ENCODE measurements around the gene WDFY3.
"Not testable (repeated sequence)": the region's sequence is repeated elsewhere in the genome, so short reads cannot be mapped to it uniquely, and the experiment has no call there.

Gene WDFY3

DNA sequence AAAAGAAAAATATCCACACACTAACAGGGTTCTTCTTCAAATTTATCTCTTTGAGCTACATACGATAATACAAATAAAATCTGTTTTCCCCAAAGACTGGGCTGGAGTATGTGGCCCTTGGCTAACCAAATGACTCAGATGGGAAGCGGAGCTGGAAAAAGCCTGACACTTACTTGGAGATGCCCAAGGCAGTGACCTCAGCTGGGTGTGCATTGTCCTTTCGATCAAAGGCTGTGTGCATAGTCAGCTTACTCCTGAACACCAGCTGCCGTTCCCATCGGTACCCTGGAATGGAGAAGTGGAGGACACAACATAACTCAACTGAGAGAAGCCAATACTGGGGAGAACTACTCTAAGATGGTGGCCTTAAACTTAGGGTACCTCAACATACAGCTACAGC, 288.5 kb downstream of the WDFY3 start:
- Histone ChIP-seq H3K4me3 (ENCODE audit: low read depth in 1 of 5, low read length in 5 of 5) (no peak overlapping the region), H3K9me3 (ENCODE audit: control insufficient read depth in 5 of 5, low read length in 5 of 5) (no peaks in the 10 kb centered on the region), H3K36me3 (ENCODE audit: control insufficient read depth in 5 of 5, insufficient read depth in 5 of 5, low read length in 5 of 5) (peaks cover 33 to 72% (median 65%) of the 10 kb centered on the region in 5 donors), H3K9ac (ENCODE audit: low read length in 5 of 5) (no peak overlapping the region), H3K4me1 (ENCODE audit: control insufficient read depth in 5 of 5, insufficient read depth in 5 of 5, low read length in 5 of 5) (peaks cover 2 to 18% (median 12%) of the 10 kb centered on the region in 5 donors), H3K27me3 (ENCODE audit: control insufficient read depth in 5 of 5, insufficient read depth in 4 of 5, low read length in 5 of 5) (no peaks in the 10 kb centered on the region), H3K27ac (ENCODE audit: low read depth, low read length) (no peak overlapping the region)

- Histone ChIP-seq H3K27me3 (ENCODE audit: control insufficient read depth in 5 of 5, insufficient read depth in 4 of 5, low read length in 5 of 5) (no peaks in the 10 kb centered on the region), H3K9ac (ENCODE audit: low read length in 5 of 5) (no peak overlapping the region), H3K4me3 (ENCODE audit: low read depth in 1 of 5, low read length in 5 of 5) (no peak overlapping the region), H3K36me3 (ENCODE audit: control insufficient read depth in 5 of 5, insufficient read depth in 5 of 5, low read length in 5 of 5) (peaks cover 42 to 72% (median 66%) of the 10 kb centered on the region in 5 donors), H3K4me1 (ENCODE audit: control insufficient read depth in 5 of 5, insufficient read depth in 5 of 5, low read length in 5 of 5) (peaks cover 2 to 9% (median 8%) of the 10 kb centered on the region in 5 donors), H3K9me3 (ENCODE audit: control insufficient read depth in 5 of 5, low read length in 5 of 5) (no peaks in the 10 kb centered on the region), H3K27ac (ENCODE audit: low read depth, low read length) (no peak overlapping the region)
Measured at GRCh38 chr4:84677093-84677492, 289.4 kb downstream of the WDFY3 start.

DNA sequence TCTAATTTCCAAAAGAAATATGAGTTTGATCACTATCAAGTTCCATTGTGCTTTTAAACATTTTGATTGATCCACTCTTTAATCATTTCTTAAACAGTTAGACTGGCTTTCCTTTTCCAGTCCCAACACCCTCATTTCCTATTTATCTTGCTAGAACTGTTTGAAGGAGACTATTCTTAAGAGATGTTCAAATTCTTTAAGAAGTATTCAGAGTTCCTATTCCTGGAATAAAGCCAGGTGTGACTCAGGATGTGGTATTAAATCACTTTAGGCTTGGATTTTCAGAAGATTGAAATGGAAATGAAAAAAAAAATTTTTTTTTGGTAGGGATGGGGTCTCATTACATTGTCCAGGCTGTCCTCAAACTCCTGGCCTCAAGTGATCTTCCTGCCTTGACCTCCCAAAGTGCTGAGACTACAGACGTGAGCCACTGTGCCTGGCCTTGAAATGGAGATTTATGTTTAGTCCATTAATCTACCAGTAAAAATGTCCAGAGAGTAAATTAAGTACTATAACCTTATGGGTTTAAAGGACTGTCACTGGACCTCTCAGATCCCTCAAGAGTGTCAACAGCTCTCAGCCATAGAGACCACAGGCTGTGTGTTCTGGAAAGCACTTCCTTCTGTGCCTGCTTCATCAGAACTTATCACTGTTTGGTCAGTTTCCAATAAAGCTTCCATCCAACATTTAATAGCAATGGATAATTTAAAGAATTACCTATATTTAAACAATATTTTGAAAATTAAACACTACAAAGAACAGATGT, 292.8 kb downstream of the WDFY3 start:
- H3K36me3 ChIP-seq (ENCODE audit: control insufficient read depth in 5 of 5, insufficient read depth in 5 of 5, low read length in 5 of 5): peaks cover 53 to 79% (median 67%) of the 10 kb centered on the region in 5 donors

GRCh38 chr4:84672177-84672576, 294.3 kb downstream of the WDFY3 start:
- Histone ChIP-seq H3K36me3 (ENCODE audit: control insufficient read depth in 5 of 5, insufficient read depth in 5 of 5, low read length in 5 of 5) (peaks cover 56 to 69% (median 63%) of the 10 kb centered on the region in 5 donors), H3K4me3 (ENCODE audit: low read depth in 1 of 5, low read length in 5 of 5) (no peak overlapping the region), H3K27ac (ENCODE audit: low read depth, low read length) (no peak overlapping the region)

More for the DNA sequence above, 292.8 kb downstream of the WDFY3 start:
- Histone ChIP-seq H3K4me3 (ENCODE audit: low read depth in 1 of 5, low read length in 5 of 5) (no peak overlapping the region), H3K9me3 (ENCODE audit: control insufficient read depth in 5 of 5, low read length in 5 of 5) (no peaks in the 10 kb centered on the region), H3K9ac (ENCODE audit: low read length in 5 of 5) (no peak overlapping the region), H3K4me1 (ENCODE audit: control insufficient read depth in 5 of 5, insufficient read depth in 5 of 5, low read length in 5 of 5) (no peaks in the 10 kb centered on the region), H3K27me3 (ENCODE audit: control insufficient read depth in 5 of 5, insufficient read depth in 4 of 5, low read length in 5 of 5) (no peaks in the 10 kb centered on the region), H3K27ac (ENCODE audit: low read depth, low read length) (no peak overlapping the region)

GRCh38 chr4:84669201-84669600, 297.3 kb downstream of the WDFY3 start:
- Histone ChIP-seq H3K4me3 (ENCODE audit: low read depth in 1 of 5, low read length in 5 of 5) (no peak overlapping the region), H3K9ac (ENCODE audit: low read length in 5 of 5) (no peak overlapping the region), H3K9me3 (ENCODE audit: control insufficient read depth in 5 of 5, low read length in 5 of 5) (no peaks in the 10 kb centered on the region), H3K4me1 (ENCODE audit: control insufficient read depth in 5 of 5, insufficient read depth in 5 of 5, low read length in 5 of 5) (no peaks in the 10 kb centered on the region), H3K36me3 (ENCODE audit: control insufficient read depth in 5 of 5, insufficient read depth in 5 of 5, low read length in 5 of 5) (peaks cover 38 to 47% (median 43%) of the 10 kb centered on the region in 5 donors), H3K27me3 (ENCODE audit: control insufficient read depth in 5 of 5, insufficient read depth in 4 of 5, low read length in 5 of 5) (no peaks in the 10 kb centered on the region), H3K27ac (ENCODE audit: low read depth, low read length) (no peak overlapping the region)

More at GRCh38 chr4:84672177-84672576, 294.3 kb downstream of the WDFY3 start:
- Histone ChIP-seq H3K9ac (ENCODE audit: low read length in 5 of 5) (no peak overlapping the region), H3K4me1 (ENCODE audit: control insufficient read depth in 5 of 5, insufficient read depth in 5 of 5, low read length in 5 of 5) (no peaks in the 10 kb centered on the region), H3K27me3 (ENCODE audit: control insufficient read depth in 5 of 5, insufficient read depth in 4 of 5, low read length in 5 of 5) (no peaks in the 10 kb centered on the region), H3K9me3 (ENCODE audit: control insufficient read depth in 5 of 5, low read length in 5 of 5) (no peaks in the 10 kb centered on the region)

GRCh38 chr4:84666439-84666838, 300.1 kb downstream of the WDFY3 start:
- Histone ChIP-seq H3K9ac (ENCODE audit: low read length in 5 of 5) (no peak overlapping the region), H3K27ac (ENCODE audit: low read depth, low read length) (no peak overlapping the region), H3K4me1 (ENCODE audit: control insufficient read depth in 5 of 5, insufficient read depth in 5 of 5, low read length in 5 of 5) (no peaks in the 10 kb centered on the region), H3K27me3 (ENCODE audit: control insufficient read depth in 5 of 5, insufficient read depth in 4 of 5, low read length in 5 of 5) (no peaks in the 10 kb centered on the region), H3K4me3 (ENCODE audit: low read depth in 1 of 5, low read length in 5 of 5) (no peak overlapping the region), H3K9me3 (ENCODE audit: control insufficient read depth in 5 of 5, low read length in 5 of 5) (no peaks in the 10 kb centered on the region), H3K36me3 (ENCODE audit: control insufficient read depth in 5 of 5, insufficient read depth in 5 of 5, low read length in 5 of 5) (peaks cover 20 to 28% (median 26%) of the 10 kb centered on the region in 5 donors)

GRCh38 chr4:84664767-84665166, 301.7 kb downstream of the WDFY3 start:
- not testable (repeated sequence) for H3K4me1 ChIP-seq (ENCODE audit: control insufficient read depth in 5 of 5, insufficient read depth in 5 of 5, low read length in 5 of 5); H3K9ac ChIP-seq (ENCODE audit: low read length in 5 of 5); H3K27me3 ChIP-seq (ENCODE audit: control insufficient read depth in 5 of 5, insufficient read depth in 4 of 5, low read length in 5 of 5); H3K4me3 ChIP-seq (ENCODE audit: low read depth in 1 of 5, low read length in 5 of 5); H3K9me3 ChIP-seq (ENCODE audit: control insufficient read depth in 5 of 5, low read length in 5 of 5); H3K27ac ChIP-seq (ENCODE audit: low read depth, low read length)
- peaks cover 10 to 17% (median 14%) of the 10 kb centered on the region in 5 donors for H3K36me3 ChIP-seq (ENCODE audit: control insufficient read depth in 5 of 5, insufficient read depth in 5 of 5, low read length in 5 of 5)

- Histone ChIP-seq H3K4me1 (ENCODE audit: control insufficient read depth in 5 of 5, insufficient read depth in 5 of 5, low read length in 5 of 5) (no peaks in the 10 kb centered on the region), H3K4me3 (ENCODE audit: low read depth in 1 of 5, low read length in 5 of 5) (no peak overlapping the region), H3K27me3 (ENCODE audit: control insufficient read depth in 5 of 5, insufficient read depth in 4 of 5, low read length in 5 of 5) (no peaks in the 10 kb centered on the region), H3K36me3 (ENCODE audit: control insufficient read depth in 5 of 5, insufficient read depth in 5 of 5, low read length in 5 of 5) (no peaks in the 10 kb centered on the region), H3K9me3 (ENCODE audit: control insufficient read depth in 5 of 5, low read length in 5 of 5) (no peaks in the 10 kb centered on the region), H3K27ac (ENCODE audit: low read depth, low read length) (no peak overlapping the region), H3K9ac (ENCODE audit: low read length in 5 of 5) (no peak overlapping the region)
Measured at GRCh38 chr4:84661191-84661939, 305.1 kb downstream of the WDFY3 start.

GRCh38 chr4:84660606-84661005, 305.9 kb downstream of the WDFY3 start:
- no peak overlapping the region for H3K27ac ChIP-seq (ENCODE audit: low read depth, low read length)
- H3K9me3 ChIP-seq (ENCODE audit: control insufficient read depth in 5 of 5, low read length in 5 of 5): no peaks in the 10 kb centered on the region
- H3K36me3 ChIP-seq (ENCODE audit: control insufficient read depth in 5 of 5, insufficient read depth in 5 of 5, low read length in 5 of 5): no peaks in the 10 kb centered on the region
- no peaks in the 10 kb centered on the region for H3K4me1 ChIP-seq (ENCODE audit: control insufficient read depth in 5 of 5, insufficient read depth in 5 of 5, low read length in 5 of 5)
- no peaks in the 10 kb centered on the region for H3K27me3 ChIP-seq (ENCODE audit: control insufficient read depth in 5 of 5, insufficient read depth in 4 of 5, low read length in 5 of 5)
- no peak overlapping the region for H3K4me3 ChIP-seq (ENCODE audit: low read depth in 1 of 5, low read length in 5 of 5)
- no peak overlapping the region for H3K9ac ChIP-seq (ENCODE audit: low read length in 5 of 5)

DNA sequence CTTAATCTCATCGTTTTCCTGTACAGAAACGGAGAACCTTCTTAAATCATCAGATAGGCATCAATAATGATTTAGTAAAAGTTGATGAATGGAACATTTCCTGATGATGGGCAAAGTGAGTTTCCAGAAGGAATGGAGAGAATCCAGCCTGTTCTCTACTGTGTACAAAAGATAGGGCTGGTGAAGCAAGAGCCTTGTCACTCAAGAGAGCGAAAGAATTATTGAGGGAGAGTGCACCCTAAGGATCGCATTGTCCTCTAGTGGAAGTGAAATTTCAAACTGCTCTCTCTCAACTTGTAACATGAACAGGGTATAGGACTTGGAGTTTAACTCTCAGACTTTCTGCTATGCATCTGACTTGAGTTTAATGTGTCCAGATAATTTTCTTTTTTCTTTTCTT, 314.0 kb downstream of the WDFY3 start:
- Histone ChIP-seq H3K4me3 (ENCODE audit: low read depth in 1 of 5, low read length in 5 of 5) (no peak overlapping the region), H3K9me3 (ENCODE audit: control insufficient read depth in 5 of 5, low read length in 5 of 5) (no peaks in the 10 kb centered on the region), H3K36me3 (ENCODE audit: control insufficient read depth in 5 of 5, insufficient read depth in 5 of 5, low read length in 5 of 5) (no peaks in the 10 kb centered on the region), H3K27me3 (ENCODE audit: control insufficient read depth in 5 of 5, insufficient read depth in 4 of 5, low read length in 5 of 5) (peaks cover 0 to 2% (median 0%) of the 10 kb centered on the region in 5 donors), H3K4me1 (ENCODE audit: control insufficient read depth in 5 of 5, insufficient read depth in 5 of 5, low read length in 5 of 5) (peaks cover 0 to 4% (median 0%) of the 10 kb centered on the region in 5 donors), H3K27ac (ENCODE audit: low read depth, low read length) (no peak overlapping the region), H3K9ac (ENCODE audit: low read length in 5 of 5) (no peak overlapping the region)

Measured in subcutaneous abdominal adipose tissue (tissue), 5 donors.